Suprapubic skin (tissue), 4 donors: Measurements from ENCODE around the gene SGF29.

ENCODE experiments used
- CTCF ChIP-seq, 2 donors: fragments of 200-600 bp in 1 of 2; fragments of 450-650 bp in 1 of 2; sonication (generic) in 1 of 2; IDR thresholded peaks; one replicate each; pipeline ENCODE4 v1.5.1; 2016 to 2019; ENCODE audit warnings: antibody characterized with exemption in 2 of 2, mild to moderate bottlenecking in 1 of 2, moderate library complexity in 1 of 2
- EP300 ChIP-seq: sonication (generic); formaldehyde crosslinking; IDR thresholded peaks from one replicate; pipeline ENCODE4 v1.6.1; 2017; ENCODE audit warnings: antibody characterized with exemption
- POLR2A ChIP-seq, 2 donors: fragments of 450-650 bp; IDR thresholded peaks; one replicate each; pipeline ENCODE4 v1.6.1; 2017; ENCODE audit warnings: antibody characterized with exemption in 2 of 2, mild to moderate bottlenecking in 2 of 2, moderate library complexity in 2 of 2
- POLR2AphosphoS5 ChIP-seq, 3 donors: sonication (generic); formaldehyde crosslinking; IDR thresholded peaks; one replicate each; pipeline ENCODE4 v1.6.1; 2017; ENCODE audit warnings: antibody characterized with exemption in 3 of 3

- TF ChIP-seq CTCF (IDR thresholded peaks at IDR 0.05), result no peak
- no peak for TF ChIP-seq POLR2A (IDR thresholded peaks at IDR 0.05)
- TF ChIP-seq POLR2AphosphoS5 (IDR thresholded peaks at IDR 0.05), result no peak
- TF ChIP-seq EP300, result no peak
Measured at GRCh38 chr16:28569021-28569420, 15.3 kb downstream of the SGF29 start.
